Panc1 (cell line): Measurements from ENCODE around the gene STIP1. TPM values are rescaled to one million over a fixed set of nuclear protein-coding genes. Genes with fewer than 3 reads are reported as not detected.

Source experiments
- ATAC-seq: fragments of 200-7000 bp; cut with Tn5 transposase; 2 replicates; pipeline ENCODE4 v1.9.1; 2020; ENCODE audit warnings: mild to moderate bottlenecking, moderate library complexity
- BruUV-seq: library from RNA; stranded (reverse); fragments of 400-500 nt; replicated peaks from 2 replicates; lab custom pipeline; 2021; lab: Mats Ljungman, UMichigan
- CTCF ChIA-PET: fragments of 300-600 bp; sonication (Branson Sonifier 250); formaldehyde crosslinking; loops from one replicate; lab custom pipeline; 2022; ENCODE audit warnings: antibody characterized with exemption; lab: Charles Lee
- POLR2A ChIA-PET: fragments of 300-600 bp; sonication (Branson Sonifier 250); formaldehyde crosslinking; loops from one replicate; lab custom pipeline; 2022; ENCODE audit warnings: antibody characterized with exemption; lab: Charles Lee
- DNase-seq: peaks from one replicate; pipeline ENCODE4 v3.0.0-alpha.2; 2010; ENCODE audit warnings: low read depth, low spot score
- H3K27ac ChIP-seq: 2 replicates; pipeline ENCODE4 v1.5.1; 2011; ENCODE audit warnings: mild to moderate bottlenecking, low read length, inconsistent platforms
- H3K27me3 ChIP-seq: fragments of 200-500 bp; sonication (Bioruptor generic); 2 replicates; pipeline ENCODE4 v1.6.0; 2014; ENCODE audit warnings: low read length, inconsistent platforms; ENCODE audit not compliant: control insufficient read depth, insufficient read depth
- H3K36me3 ChIP-seq: fragments of 200-500 bp; sonication (Bioruptor generic); 2 replicates; pipeline ENCODE4 v1.5.1; 2014; ENCODE audit warnings: inconsistent platforms, mild to moderate bottlenecking, low read length, moderate library complexity; ENCODE audit not compliant: control insufficient read depth, insufficient read depth
- H3K4me1 ChIP-seq: 2 replicates; pipeline ENCODE4 v1.5.1; 2011; ENCODE audit warnings: inconsistent platforms, mild to moderate bottlenecking, low read length, moderate library complexity; ENCODE audit not compliant: control insufficient read depth, insufficient read depth
- H3K4me3 ChIP-seq, 2 experiments: 2 replicates each; pipeline ENCODE4 v1.5.1; 2011 to 2012; ENCODE audit warnings: low read depth in 2 of 2, low read length in 2 of 2, mild to moderate bottlenecking in 2 of 2, inconsistent platforms in 1 of 2, moderate library complexity in 1 of 2
- H3K9me3 ChIP-seq: fragments of 200-500 bp; sonication (Bioruptor generic); 2 replicates; pipeline ENCODE4 v1.5.1; 2014; ENCODE audit warnings: low read depth, mild to moderate bottlenecking, inconsistent platforms, low read length, moderate library complexity; ENCODE audit not compliant: control insufficient read depth, insufficient read depth
- POLR2AphosphoS5 ChIP-seq: IDR thresholded peaks from 2 replicates; pipeline ENCODE4 v1.6.1; 2012; ENCODE audit warnings: mild to moderate bottlenecking, low read depth, low read length, moderate library complexity
- SIN3A ChIP-seq: IDR thresholded peaks from 2 replicates; pipeline ENCODE4 v1.6.1; 2012; ENCODE audit warnings: low read depth, mild to moderate bottlenecking, low read length, moderate library complexity, borderline replicate concordance; ENCODE audit not compliant: insufficient read depth
- TCF7L2 ChIP-seq: IDR thresholded peaks from 2 replicates; pipeline ENCODE4 v1.6.1; 2011; ENCODE audit warnings: mild to moderate bottlenecking, low read depth, low read length, inconsistent platforms
- in situ Hi-C: cut with HindIII; loops from 2 replicates; pipeline ENCODE4 v1.10.0; 2016; ENCODE audit warnings: low sequenced_read_pairs, low pct_unique_long_range_greater_than_20kb
- intact Hi-C: fragments of 100-400 bp; cut with micrococcal nuclease; formaldehyde crosslinking; loops from one replicate; pipeline ENCODE4 v1.10.0; 2022; ENCODE audit not compliant: unreplicated experiment
- total RNA-seq: library from RNA; stranded (reverse); gene quantifications from one replicate; pipeline ENCODE4 v1.2.1, GENCODE V29; 2021; ENCODE audit not compliant: unreplicated experiment
- TF ChIP-seq, protein P1 (sequence below), 2 experiments: IDR thresholded peaks; 2 replicates each; pipeline ENCODE4 v1.6.1; 2011 to 2012; ENCODE audit warnings: low read depth in 2 of 2, control low read depth in 1 of 2, low read length in 1 of 2, mild to moderate bottlenecking in 1 of 2, moderate library complexity in 1 of 2; ENCODE audit not compliant: insufficient read depth in 1 of 2
- TF ChIP-seq, protein P2 (sequence below): fragments of 450-650 bp; IDR thresholded peaks from 2 replicates; pipeline ENCODE4 v1.5.1; 2017; ENCODE audit warnings: mild to moderate bottlenecking

The STIP1 gene
- total RNA-seq, 1 experiment from 2014 or later = 344 TPM

DNA sequence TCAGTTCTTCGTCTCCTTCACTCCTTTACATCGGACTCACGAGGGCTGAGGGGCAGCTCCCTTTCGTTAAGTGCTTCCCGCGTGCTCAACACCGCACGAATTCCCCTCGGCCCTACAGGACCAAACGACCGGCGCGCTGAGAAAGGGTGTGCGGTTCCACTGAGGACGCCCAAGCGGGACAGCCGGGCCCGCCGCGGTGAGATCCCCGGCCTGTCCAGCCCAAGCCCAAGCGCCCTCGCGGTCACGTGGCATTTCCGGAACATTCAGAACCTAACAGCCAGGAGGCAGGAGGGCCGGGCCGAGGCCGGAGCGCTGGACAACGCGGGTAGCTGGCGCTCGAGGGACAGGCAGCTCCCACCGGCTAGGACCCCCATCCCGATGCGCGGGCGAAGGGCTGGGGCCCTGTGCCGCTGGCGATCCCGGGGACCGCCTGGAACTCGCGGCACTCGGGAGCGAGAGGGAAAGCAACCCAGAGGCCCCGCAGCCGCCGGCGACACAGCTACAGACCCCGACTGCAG is 737 bp upstream of the STIP1 start:
- ChIA-PET POLR2A (interaction anchor here (0.6 to 0.7 kb wide), 3 partner anchors 11 to 323 kb away, joined by 3 to 8 read pairs (median 5); no protein-coding TSS in a partner anchor), CTCF (interaction anchor here (0.5 to 1.1 kb wide), 3 partner anchors 11 to 1255 kb away, joined by 3 to 7 read pairs (median 3); no protein-coding TSS in a partner anchor)
- no peaks in the 10 kb centered on the region for H3K9me3 ChIP-seq
- H3K4me3 ChIP-seq = peak overlapping the region; percentile 83 to 90; a peak in 3 of 4 replicates
- intact Hi-C loops = no loop called here
- H3K4me1 ChIP-seq = peaks cover 41% of the 10 kb centered on the region
- BruUV-seq = TSS peak; percentile 90
- ATAC-seq = peak; percentile 43
- in situ Hi-C loops = no loop called here
- H3K36me3 ChIP-seq = peaks cover 4% of the 10 kb centered on the region; the same call in 1 of the 2 replicates
- H3K27ac ChIP-seq = peak overlapping the region; percentile 98
- TF ChIP-seq POLR2AphosphoS5 = peak; percentile 97
- TF ChIP-seq, protein P1, sequence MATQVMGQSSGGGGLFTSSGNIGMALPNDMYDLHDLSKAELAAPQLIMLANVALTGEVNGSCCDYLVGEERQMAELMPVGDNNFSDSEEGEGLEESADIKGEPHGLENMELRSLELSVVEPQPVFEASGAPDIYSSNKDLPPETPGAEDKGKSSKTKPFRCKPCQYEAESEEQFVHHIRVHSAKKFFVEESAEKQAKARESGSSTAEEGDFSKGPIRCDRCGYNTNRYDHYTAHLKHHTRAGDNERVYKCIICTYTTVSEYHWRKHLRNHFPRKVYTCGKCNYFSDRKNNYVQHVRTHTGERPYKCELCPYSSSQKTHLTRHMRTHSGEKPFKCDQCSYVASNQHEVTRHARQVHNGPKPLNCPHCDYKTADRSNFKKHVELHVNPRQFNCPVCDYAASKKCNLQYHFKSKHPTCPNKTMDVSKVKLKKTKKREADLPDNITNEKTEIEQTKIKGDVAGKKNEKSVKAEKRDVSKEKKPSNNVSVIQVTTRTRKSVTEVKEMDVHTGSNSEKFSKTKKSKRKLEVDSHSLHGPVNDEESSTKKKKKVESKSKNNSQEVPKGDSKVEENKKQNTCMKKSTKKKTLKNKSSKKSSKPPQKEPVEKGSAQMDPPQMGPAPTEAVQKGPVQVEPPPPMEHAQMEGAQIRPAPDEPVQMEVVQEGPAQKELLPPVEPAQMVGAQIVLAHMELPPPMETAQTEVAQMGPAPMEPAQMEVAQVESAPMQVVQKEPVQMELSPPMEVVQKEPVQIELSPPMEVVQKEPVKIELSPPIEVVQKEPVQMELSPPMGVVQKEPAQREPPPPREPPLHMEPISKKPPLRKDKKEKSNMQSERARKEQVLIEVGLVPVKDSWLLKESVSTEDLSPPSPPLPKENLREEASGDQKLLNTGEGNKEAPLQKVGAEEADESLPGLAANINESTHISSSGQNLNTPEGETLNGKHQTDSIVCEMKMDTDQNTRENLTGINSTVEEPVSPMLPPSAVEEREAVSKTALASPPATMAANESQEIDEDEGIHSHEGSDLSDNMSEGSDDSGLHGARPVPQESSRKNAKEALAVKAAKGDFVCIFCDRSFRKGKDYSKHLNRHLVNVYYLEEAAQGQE (IDR thresholded peaks at IDR 0.05; ENCODE audit: insufficient read depth in 1 of 2, low read depth in 2 of 2, low read length in 1 of 2) = no peak
- DNase-seq = no peak
- H3K27me3 ChIP-seq = no peaks in the 10 kb centered on the region

DNA sequence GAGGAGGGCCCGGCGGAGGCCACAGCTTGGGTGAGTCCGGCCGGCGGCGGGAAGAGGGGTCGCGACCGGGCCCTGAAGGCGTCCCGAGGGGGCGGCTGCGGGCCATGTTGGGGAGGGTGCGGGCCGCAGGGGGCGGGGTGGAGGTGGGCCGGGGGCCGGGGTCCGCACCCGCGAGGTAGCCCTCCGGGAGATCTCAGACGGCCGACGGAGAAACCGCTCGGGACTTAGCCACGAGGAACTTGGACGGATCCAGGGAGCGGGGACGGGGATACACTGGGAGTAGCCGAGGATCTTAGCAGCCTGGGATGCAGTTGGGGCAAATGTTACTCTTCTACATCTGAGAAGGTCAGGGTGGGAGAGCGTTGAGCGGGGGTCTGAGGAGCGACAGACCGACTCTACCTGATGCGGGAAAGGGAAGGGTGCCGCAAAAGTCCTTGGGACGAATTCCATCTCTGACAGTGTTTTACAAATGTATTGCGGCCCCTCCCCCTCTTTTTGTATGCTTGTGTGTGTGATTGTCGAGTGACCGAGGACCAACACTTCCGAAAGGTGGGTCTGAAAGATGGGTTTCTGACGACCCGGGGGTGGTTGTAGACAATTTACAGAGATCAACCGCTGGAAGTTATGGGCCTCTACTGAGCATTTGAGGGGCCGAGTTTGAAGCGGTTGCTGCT is 658 bp downstream of the STIP1 start:
- ATAC-seq = no peak
- H3K36me3 ChIP-seq = peaks cover 4% of the 10 kb centered on the region; the same call in 1 of the 2 replicates
- no peak for DNase-seq
- no peaks in the 10 kb centered on the region for H3K27me3 ChIP-seq
- no peak overlapping the region for H3K27ac ChIP-seq
- intact Hi-C loops (no loop called here), in situ Hi-C loops (no loop called here)
- no peak overlapping the region for H3K4me3 ChIP-seq
- ChIA-PET POLR2A (no interaction called here), CTCF (no interaction called here)
- H3K9me3 ChIP-seq = no peaks in the 10 kb centered on the region
- BruUV-seq = no TSS peak
- peaks cover 32% of the 10 kb centered on the region for H3K4me1 ChIP-seq
- TF ChIP-seq SIN3A = no peak
- no peak for TF ChIP-seq TCF7L2
- TF ChIP-seq, protein P1 (IDR thresholded peaks at IDR 0.05; ENCODE audit: insufficient read depth in 1 of 2, low read depth in 2 of 2, low read length in 1 of 2) = no peak
- TF ChIP-seq, protein P2, sequence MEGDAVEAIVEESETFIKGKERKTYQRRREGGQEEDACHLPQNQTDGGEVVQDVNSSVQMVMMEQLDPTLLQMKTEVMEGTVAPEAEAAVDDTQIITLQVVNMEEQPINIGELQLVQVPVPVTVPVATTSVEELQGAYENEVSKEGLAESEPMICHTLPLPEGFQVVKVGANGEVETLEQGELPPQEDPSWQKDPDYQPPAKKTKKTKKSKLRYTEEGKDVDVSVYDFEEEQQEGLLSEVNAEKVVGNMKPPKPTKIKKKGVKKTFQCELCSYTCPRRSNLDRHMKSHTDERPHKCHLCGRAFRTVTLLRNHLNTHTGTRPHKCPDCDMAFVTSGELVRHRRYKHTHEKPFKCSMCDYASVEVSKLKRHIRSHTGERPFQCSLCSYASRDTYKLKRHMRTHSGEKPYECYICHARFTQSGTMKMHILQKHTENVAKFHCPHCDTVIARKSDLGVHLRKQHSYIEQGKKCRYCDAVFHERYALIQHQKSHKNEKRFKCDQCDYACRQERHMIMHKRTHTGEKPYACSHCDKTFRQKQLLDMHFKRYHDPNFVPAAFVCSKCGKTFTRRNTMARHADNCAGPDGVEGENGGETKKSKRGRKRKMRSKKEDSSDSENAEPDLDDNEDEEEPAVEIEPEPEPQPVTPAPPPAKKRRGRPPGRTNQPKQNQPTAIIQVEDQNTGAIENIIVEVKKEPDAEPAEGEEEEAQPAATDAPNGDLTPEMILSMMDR = no peak
- TF ChIP-seq POLR2AphosphoS5 = no peak
